HG03097 (cell line): Measurements from ENCODE around the gene LAMP2.
"Not testable (repeated sequence)": the region's sequence is repeated elsewhere in the genome, so short reads cannot be mapped to it uniquely, and the experiment has no call there.

Experiments
- ATAC-seq: cut with Tn5 transposase; IDR thresholded peaks from one replicate; pipeline ENCODE4 v1.9.1; 2021; ENCODE audit not compliant: unreplicated experiment, low FRiP score

Gene LAMP2

GRCh38 chrX:120468825-120469525 lies at the start of gene LAMP2:
Gene LAMP2, minus strand, starts transcription at chrX:120469296. Its CDS starts 127 bp downstream, at chrX:120469169.
- ATAC-seq: peak; percentile 94

GRCh38 chrX:120517936-120518335 lies 48.8 kb upstream of the LAMP2 start:
- no peak for ATAC-seq

GRCh38 chrX:120514236-120514635 lies 45.1 kb upstream of the LAMP2 start:
- ATAC-seq: no peak

- ATAC-seq: no peak
Measured at GRCh38 chrX:120512627-120513026, 43.5 kb upstream of the LAMP2 start.

GRCh38 chrX:120512222-120512621 lies 43.1 kb upstream of the LAMP2 start:
- ATAC-seq: no peak

- ATAC-seq: no peak
Measured at GRCh38 chrX:120504569-120504968, 35.5 kb upstream of the LAMP2 start.

- no peak for ATAC-seq
Measured at GRCh38 chrX:120499301-120500072, 30.4 kb upstream of the LAMP2 start.

GRCh38 chrX:120490119-120490518 lies 21.0 kb upstream of the LAMP2 start:
- ATAC-seq: not testable (repeated sequence)

- ATAC-seq: no peak
Measured at GRCh38 chrX:120486786-120487185, 17.7 kb upstream of the LAMP2 start.

- ATAC-seq: peak; percentile 74
Measured at GRCh38 chrX:120485638-120486520, 16.8 kb upstream of the LAMP2 start.

- no peak for ATAC-seq
Measured at GRCh38 chrX:120485315-120485637, 16.2 kb upstream of the LAMP2 start.

GRCh38 chrX:120477453-120477852 lies 8.4 kb upstream of the LAMP2 start:
- ATAC-seq: no peak

- ATAC-seq: no peak
Measured at GRCh38 chrX:120476714-120477113, 7.6 kb upstream of the LAMP2 start.

GRCh38 chrX:120475447-120475846 lies 6.4 kb upstream of the LAMP2 start:
- ATAC-seq: not testable (repeated sequence)

- ATAC-seq: no peak
Measured at GRCh38 chrX:120474085-120474484, 5.0 kb upstream of the LAMP2 start.

- not testable (repeated sequence) for ATAC-seq
Measured at GRCh38 chrX:120469657-120470056, 561 bp upstream of the LAMP2 start.

- ATAC-seq: no peak
Measured at GRCh38 chrX:120468479-120468824, 644 bp downstream of the LAMP2 start.

GRCh38 chrX:120468071-120468470 lies 1.0 kb downstream of the LAMP2 start:
- ATAC-seq: no peak

GRCh38 chrX:120464411-120464810 lies 4.7 kb downstream of the LAMP2 start:
- no peak for ATAC-seq

GRCh38 chrX:120463241-120463640 lies 5.9 kb downstream of the LAMP2 start:
- no peak for ATAC-seq

- no peak for ATAC-seq
Measured at GRCh38 chrX:120462370-120462769, 6.7 kb downstream of the LAMP2 start.
